Measurements from ENCODE around the gene SCRT2. TPM values are rescaled to one million over a fixed set of nuclear protein-coding genes. Genes with fewer than 3 reads are reported as not detected.
A peak's percentile ranks its signal among the peaks of the same experiment; 100 is the strongest.

Gene SCRT2
- polyA plus RNA-seq, 1 donor from 2014 or later: 2.5 TPM

- no peaks in the 10 kb centered on the region for H3K36me3 ChIP-seq (ENCODE audit: insufficient read depth, low read length)
- H3K9ac ChIP-seq (ENCODE audit: low read length): no peak overlapping the region
- no peak overlapping the region for H2AFZ ChIP-seq (ENCODE audit: low read depth, low read length)
- H3F3A ChIP-seq (ENCODE audit: insufficient read depth, low read length, poor library complexity, severe bottlenecking): no peaks in the 10 kb centered on the region
- TF ChIP-seq EP300 (conservative IDR thresholded peaks at IDR 0.05; ENCODE audit: poor library complexity, severe bottlenecking) (no peak), MXI1 (conservative IDR thresholded peaks at IDR 0.05; ENCODE audit: poor library complexity, severe bottlenecking) (no peak), TAF1 (IDR thresholded peaks at IDR 0.05; ENCODE audit: low read depth) (no peak), CTCF (IDR thresholded peaks at IDR 0.05; ENCODE audit: poor library complexity, severe bottlenecking) (no peak), EZH2 (IDR thresholded peaks at IDR 0.05; ENCODE audit: borderline replicate concordance, insufficient read depth, low read length, poor library complexity, severe bottlenecking) (no peak), RAD21 (conservative IDR thresholded peaks at IDR 0.05) (no peak), POLR2AphosphoS5 (IDR thresholded peaks at IDR 0.05) (no peak), REST (IDR thresholded peaks at IDR 0.05; ENCODE audit: borderline replicate concordance) (no peak), SMC3 (conservative IDR thresholded peaks at IDR 0.05; ENCODE audit: poor library complexity) (no peak)
- H4K20me1 ChIP-seq (ENCODE audit: insufficient read depth): no peaks in the 10 kb centered on the region
- H3K9me3 ChIP-seq (ENCODE audit: low read length): no peaks in the 10 kb centered on the region
- no peak overlapping the region for H3K4me3 ChIP-seq (ENCODE audit: low read length)
- no peaks in the 10 kb centered on the region for H3K9me2 ChIP-seq (ENCODE audit: insufficient read depth, low read length)
- H3K4me2 ChIP-seq (ENCODE audit: low read length): no peak overlapping the region
- no peaks in the 10 kb centered on the region for H3K27me3 ChIP-seq (ENCODE audit: insufficient read depth, low read depth, low read length)
- no peak overlapping the region for H3K27ac ChIP-seq (ENCODE audit: low read length)
- no peaks in the 10 kb centered on the region for H3K79me2 ChIP-seq (replicated peaks; ENCODE audit: insufficient read depth, low read length)
Measured at GRCh38 chr20:654417-654750, 21.2 kb downstream of the SCRT2 start.

DNA sequence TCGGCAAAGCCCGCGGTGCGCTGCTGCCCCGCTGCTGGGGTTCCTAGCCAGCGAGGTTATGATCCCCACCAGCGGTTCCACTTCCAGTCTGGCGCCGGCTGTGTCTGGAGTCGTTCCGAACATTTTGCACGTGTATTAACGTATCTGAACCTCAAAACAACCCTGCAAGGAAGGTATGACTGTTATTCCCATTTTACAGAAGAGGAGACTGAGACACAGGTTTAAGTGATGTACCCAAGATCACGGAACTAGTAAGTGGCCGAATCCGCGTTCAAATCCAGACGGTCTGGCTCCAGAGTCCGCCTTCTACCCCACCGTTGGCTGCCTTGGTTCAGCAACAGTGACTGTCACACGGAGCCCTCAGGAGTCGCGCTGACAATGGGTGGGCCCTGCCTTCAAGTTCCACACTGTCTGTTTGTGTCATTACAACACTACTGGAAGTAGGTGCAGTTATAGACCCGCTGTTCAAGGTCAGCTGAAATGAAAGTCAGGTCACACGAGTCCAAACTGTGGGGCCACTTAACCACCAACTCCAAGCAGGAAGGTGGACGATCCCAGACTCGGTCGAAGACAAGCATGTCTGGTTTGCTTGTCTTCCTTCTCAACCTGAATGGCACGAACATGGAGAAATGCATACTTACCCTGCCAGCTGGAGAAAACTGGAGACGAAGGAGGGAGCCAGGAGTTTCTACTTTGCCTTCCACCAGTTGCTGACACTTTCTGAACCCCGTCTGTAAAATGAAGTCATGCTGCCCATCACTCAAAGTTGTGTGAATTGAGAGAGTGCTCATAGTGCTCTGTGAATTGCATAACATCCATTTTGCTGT, 21.8 kb downstream of the SCRT2 start:
- Histone ChIP-seq H4K20me1 (ENCODE audit: insufficient read depth) (no peaks in the 10 kb centered on the region), H3K27ac (ENCODE audit: low read length) (no peak overlapping the region), H3K9ac (ENCODE audit: low read length) (peak overlapping the region; percentile 53), H3K9me3 (ENCODE audit: low read length) (no peaks in the 10 kb centered on the region), H3K4me3 (ENCODE audit: low read length) (peak overlapping the region; percentile 67), H3K36me3 (ENCODE audit: insufficient read depth, low read length) (no peaks in the 10 kb centered on the region), H3K4me2 (ENCODE audit: low read length) (no peak overlapping the region), H3K9me2 (ENCODE audit: insufficient read depth, low read length) (no peaks in the 10 kb centered on the region), H3K27me3 (ENCODE audit: insufficient read depth, low read depth, low read length) (no peaks in the 10 kb centered on the region), H2AFZ (ENCODE audit: low read depth, low read length) (no peak overlapping the region), H3K79me2 (replicated peaks; ENCODE audit: insufficient read depth, low read length) (no peaks in the 10 kb centered on the region), H3F3A (ENCODE audit: insufficient read depth, low read length, poor library complexity, severe bottlenecking) (no peaks in the 10 kb centered on the region)
- TF ChIP-seq RAD21 (conservative IDR thresholded peaks at IDR 0.05) (no peak), TAF1 (IDR thresholded peaks at IDR 0.05; ENCODE audit: low read depth) (no peak), REST (IDR thresholded peaks at IDR 0.05; ENCODE audit: borderline replicate concordance) (no peak), SMC3 (conservative IDR thresholded peaks at IDR 0.05; ENCODE audit: poor library complexity) (no peak), EP300 (conservative IDR thresholded peaks at IDR 0.05; ENCODE audit: poor library complexity, severe bottlenecking) (no peak), POLR2AphosphoS5 (IDR thresholded peaks at IDR 0.05) (no peak), MXI1 (conservative IDR thresholded peaks at IDR 0.05; ENCODE audit: poor library complexity, severe bottlenecking) (no peak), EZH2 (IDR thresholded peaks at IDR 0.05; ENCODE audit: borderline replicate concordance, insufficient read depth, low read length, poor library complexity, severe bottlenecking) (no peak), CTCF (IDR thresholded peaks at IDR 0.05; ENCODE audit: poor library complexity, severe bottlenecking) (no peak)
